Measurements from ENCODE around the gene PLXNA2. TPM values are rescaled to one million over a fixed set of nuclear protein-coding genes. Genes with fewer than 3 reads are reported as not detected.
A peak's percentile ranks its signal among the peaks of the same experiment; 100 is the strongest.

The PLXNA2 gene
- total RNA-seq, 1 donor from 2014 or later = 9.0 TPM

DNA sequence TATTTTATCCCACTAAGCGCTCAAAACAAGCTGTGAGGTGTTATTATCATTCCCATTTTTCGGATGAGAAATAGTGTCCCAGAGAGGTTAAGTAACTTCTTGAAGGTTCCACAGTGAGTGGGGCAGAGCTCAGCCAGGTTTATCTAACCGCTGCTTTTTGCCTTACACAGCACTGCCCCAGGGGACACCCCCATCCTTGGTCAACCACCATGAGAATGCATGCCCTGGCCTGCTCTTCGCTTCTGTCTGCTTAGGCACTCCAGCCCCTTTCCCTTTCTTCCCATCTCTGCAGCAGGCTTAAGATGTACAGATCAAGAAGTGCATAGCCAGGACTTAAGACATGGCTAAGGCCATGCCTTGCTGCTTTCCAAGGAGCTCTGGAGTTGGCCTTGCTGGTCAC is 174.3 kb downstream of the PLXNA2 start:
- DNase-seq (ENCODE audit: low read depth) (peak; percentile 18), FAIRE-seq (no peak)
- H3K36me3 ChIP-seq (ENCODE audit: control insufficient read depth, insufficient read depth, low read length) = peaks cover 15% of the 10 kb centered on the region
- TF ChIP-seq, protein P1, sequence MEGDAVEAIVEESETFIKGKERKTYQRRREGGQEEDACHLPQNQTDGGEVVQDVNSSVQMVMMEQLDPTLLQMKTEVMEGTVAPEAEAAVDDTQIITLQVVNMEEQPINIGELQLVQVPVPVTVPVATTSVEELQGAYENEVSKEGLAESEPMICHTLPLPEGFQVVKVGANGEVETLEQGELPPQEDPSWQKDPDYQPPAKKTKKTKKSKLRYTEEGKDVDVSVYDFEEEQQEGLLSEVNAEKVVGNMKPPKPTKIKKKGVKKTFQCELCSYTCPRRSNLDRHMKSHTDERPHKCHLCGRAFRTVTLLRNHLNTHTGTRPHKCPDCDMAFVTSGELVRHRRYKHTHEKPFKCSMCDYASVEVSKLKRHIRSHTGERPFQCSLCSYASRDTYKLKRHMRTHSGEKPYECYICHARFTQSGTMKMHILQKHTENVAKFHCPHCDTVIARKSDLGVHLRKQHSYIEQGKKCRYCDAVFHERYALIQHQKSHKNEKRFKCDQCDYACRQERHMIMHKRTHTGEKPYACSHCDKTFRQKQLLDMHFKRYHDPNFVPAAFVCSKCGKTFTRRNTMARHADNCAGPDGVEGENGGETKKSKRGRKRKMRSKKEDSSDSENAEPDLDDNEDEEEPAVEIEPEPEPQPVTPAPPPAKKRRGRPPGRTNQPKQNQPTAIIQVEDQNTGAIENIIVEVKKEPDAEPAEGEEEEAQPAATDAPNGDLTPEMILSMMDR (IDR thresholded peaks at IDR 0.05; ENCODE audit: insufficient read depth, low read length, severe bottlenecking) = no peak
- H3K4me3 ChIP-seq (ENCODE audit: low read depth, low read length) = no peak overlapping the region
- H3K27me3 ChIP-seq (ENCODE audit: control insufficient read depth, insufficient read depth, low read length) = no peaks in the 10 kb centered on the region

DNA sequence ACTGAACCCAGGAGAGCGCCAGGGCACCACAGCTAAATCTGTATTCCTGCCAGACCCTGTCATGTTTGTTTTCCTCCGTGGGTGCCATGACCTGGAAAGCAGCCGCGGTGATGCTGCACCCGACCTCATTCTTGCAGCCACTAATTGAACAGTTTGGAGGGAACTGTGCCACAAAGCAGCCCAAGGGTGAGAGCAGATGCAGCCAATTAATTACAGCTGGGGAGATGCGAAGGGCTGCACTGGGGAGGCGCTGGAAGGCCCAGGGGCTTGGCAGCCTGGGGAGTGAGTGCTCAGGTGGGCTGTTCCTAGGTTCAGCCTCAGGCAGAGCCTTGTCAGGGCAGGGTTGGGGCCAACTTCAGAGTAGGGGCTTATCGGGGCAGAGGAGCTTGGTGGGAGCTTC is 174.9 kb downstream of the PLXNA2 start:
- TF ChIP-seq, protein P1 (IDR thresholded peaks at IDR 0.05; ENCODE audit: insufficient read depth, low read length, severe bottlenecking) = no peak
- DNase-seq (ENCODE audit: low read depth) = no peak
- Histone ChIP-seq H3K4me3 (ENCODE audit: low read depth, low read length) (no peak overlapping the region), H3K36me3 (ENCODE audit: control insufficient read depth, insufficient read depth, low read length) (peaks cover 15% of the 10 kb centered on the region), H3K27me3 (ENCODE audit: control insufficient read depth, insufficient read depth, low read length) (no peaks in the 10 kb centered on the region)
- FAIRE-seq = no peak

DNA sequence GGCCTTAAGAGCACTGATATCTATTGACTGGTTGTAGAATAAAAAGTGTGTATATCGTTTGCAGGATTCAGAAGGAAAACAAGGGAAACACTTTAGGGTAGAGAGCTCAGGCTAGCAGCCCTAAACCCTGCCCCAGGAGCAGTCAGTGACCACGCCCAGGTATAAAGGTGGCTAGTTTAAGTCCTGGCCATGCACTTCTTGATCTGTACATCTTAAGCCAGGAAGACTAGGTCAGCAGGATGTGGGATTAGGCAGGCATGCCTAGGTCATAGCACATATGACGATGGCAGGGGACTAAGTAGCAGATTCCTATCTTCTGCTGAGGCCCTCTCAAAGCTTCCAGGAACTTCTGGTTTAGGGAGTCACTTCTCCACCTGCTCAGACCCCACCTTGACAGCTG is 175.3 kb downstream of the PLXNA2 start:
- H3K27me3 ChIP-seq (ENCODE audit: control insufficient read depth, insufficient read depth, low read length) = no peaks in the 10 kb centered on the region
- H3K4me3 ChIP-seq (ENCODE audit: low read depth, low read length) = no peak overlapping the region
- FAIRE-seq (peak; percentile 13), DNase-seq (ENCODE audit: low read depth) (no peak)
- TF ChIP-seq, protein P1 (IDR thresholded peaks at IDR 0.05; ENCODE audit: insufficient read depth, low read length, severe bottlenecking) = no peak
- peaks cover 14% of the 10 kb centered on the region for H3K36me3 ChIP-seq (ENCODE audit: control insufficient read depth, insufficient read depth, low read length)

DNA sequence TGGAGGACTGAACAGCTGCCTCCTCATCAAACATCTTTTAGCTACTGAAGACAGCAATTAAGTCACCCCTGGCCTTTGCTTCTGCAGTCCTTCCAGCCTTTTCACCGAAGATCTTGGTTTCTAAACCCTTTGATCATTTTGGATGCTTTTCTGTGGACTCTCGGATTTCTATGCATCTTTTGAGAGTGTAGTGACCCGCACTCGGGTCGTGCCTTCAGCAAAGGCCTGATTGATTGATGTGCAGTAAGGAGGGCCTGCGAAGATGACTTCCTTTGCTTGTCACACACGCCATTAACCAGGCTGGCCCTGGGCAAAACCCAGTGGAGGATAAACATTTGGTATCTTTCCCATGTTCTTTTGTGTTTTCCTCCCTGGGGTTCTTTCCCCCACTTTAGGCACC is 175.8 kb downstream of the PLXNA2 start:
- H3K4me3 ChIP-seq (ENCODE audit: low read depth, low read length) = no peak overlapping the region
- FAIRE-seq (no peak), DNase-seq (ENCODE audit: low read depth) (no peak)
- H3K36me3 ChIP-seq (ENCODE audit: control insufficient read depth, insufficient read depth, low read length) = peaks cover 12% of the 10 kb centered on the region
- TF ChIP-seq, protein P1 (IDR thresholded peaks at IDR 0.05; ENCODE audit: insufficient read depth, low read length, severe bottlenecking) = no peak
- H3K27me3 ChIP-seq (ENCODE audit: control insufficient read depth, insufficient read depth, low read length) = no peaks in the 10 kb centered on the region

DNA sequence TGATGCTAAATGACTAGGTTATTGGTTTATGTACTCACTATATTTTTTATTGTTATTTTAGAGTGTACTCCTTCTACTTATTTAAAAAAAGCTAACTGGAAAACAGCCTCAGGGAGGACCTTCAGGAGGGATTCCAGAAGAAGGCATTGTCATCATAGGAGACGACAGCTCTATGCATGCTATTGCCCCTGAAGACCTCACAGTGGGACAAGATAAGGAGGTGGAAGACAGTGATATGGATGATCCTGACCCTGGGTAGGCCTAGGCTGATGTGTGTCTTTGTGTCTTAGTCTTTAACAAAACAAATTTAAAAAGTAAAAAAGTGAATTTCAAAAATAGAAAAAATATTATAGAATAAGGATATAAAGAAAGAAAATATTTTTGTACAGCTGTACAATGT is 177.6 kb downstream of the PLXNA2 start:
- no peaks in the 10 kb centered on the region for H3K27me3 ChIP-seq (ENCODE audit: control insufficient read depth, insufficient read depth, low read length)
- DNase-seq (ENCODE audit: low read depth) (no peak), FAIRE-seq (no peak)
- TF ChIP-seq, protein P1 (IDR thresholded peaks at IDR 0.05; ENCODE audit: insufficient read depth, low read length, severe bottlenecking) = no peak
- H3K36me3 ChIP-seq (ENCODE audit: control insufficient read depth, insufficient read depth, low read length) = peaks cover 10% of the 10 kb centered on the region
- no peak overlapping the region for H3K4me3 ChIP-seq (ENCODE audit: low read depth, low read length)

DNA sequence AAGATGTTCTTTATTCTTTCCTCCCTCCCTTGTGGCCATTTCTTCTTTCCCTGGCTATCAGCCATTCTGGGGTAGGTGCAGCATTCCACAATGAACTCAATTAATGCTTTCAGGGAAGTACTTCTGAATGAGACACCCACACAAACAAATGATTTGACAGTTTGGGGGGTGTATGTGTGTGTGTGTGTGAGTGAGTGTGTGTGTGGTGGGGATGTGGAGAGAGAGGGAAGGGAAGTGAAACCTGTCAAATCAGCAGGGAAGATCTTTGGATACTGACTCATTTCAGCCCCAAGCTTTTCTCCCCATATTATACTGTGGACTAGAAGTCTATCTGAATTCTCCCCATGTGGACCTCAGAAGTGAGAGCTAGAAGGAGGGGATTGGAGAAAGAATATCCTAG is 178.3 kb downstream of the PLXNA2 start:
- Histone ChIP-seq H3K27me3 (ENCODE audit: control insufficient read depth, insufficient read depth, low read length) (no peaks in the 10 kb centered on the region), H3K4me3 (ENCODE audit: low read depth, low read length) (no peak overlapping the region), H3K36me3 (ENCODE audit: control insufficient read depth, insufficient read depth, low read length) (peaks cover 7% of the 10 kb centered on the region)
- FAIRE-seq (no peak), DNase-seq (ENCODE audit: low read depth) (no peak)
- TF ChIP-seq, protein P1 (IDR thresholded peaks at IDR 0.05; ENCODE audit: insufficient read depth, low read length, severe bottlenecking) = no peak

All from bronchial epithelial cell (primary cell).